Putamen (tissue), 1 donor: ENCODE data around the gene METTL8.

Source experiments
- DNase-seq: peaks from one replicate; pipeline ENCODE4 v3.0.0-alpha.2; 2016; ENCODE audit warnings: low spot score

The METTL8 gene

GRCh38 chr2:171310889-171311288 lies 122.9 kb downstream of the METTL8 start:
- DNase-seq: no peak

- no peak for DNase-seq
Measured at GRCh38 chr2:171309455-171310286, 124.1 kb downstream of the METTL8 start.

- DNase-seq: no peak
Measured at GRCh38 chr2:171308280-171309054, 125.3 kb downstream of the METTL8 start.

- DNase-seq: no peak
Measured at GRCh38 chr2:171307560-171307959, 126.2 kb downstream of the METTL8 start.

GRCh38 chr2:171297956-171298355 lies 135.8 kb downstream of the METTL8 start:
- DNase-seq: no peak

GRCh38 chr2:171294608-171295007 lies 139.2 kb downstream of the METTL8 start:
- DNase-seq: no peak

- no peak for DNase-seq
Measured at GRCh38 chr2:171293661-171294060, 140.1 kb downstream of the METTL8 start.

GRCh38 chr2:171289991-171290390 lies 143.8 kb downstream of the METTL8 start:
- DNase-seq: no peak

- no peak for DNase-seq
Measured at GRCh38 chr2:171289316-171289715, 144.5 kb downstream of the METTL8 start.

- no peak for DNase-seq
Measured at GRCh38 chr2:171287611-171288010, 146.2 kb downstream of the METTL8 start.

- DNase-seq: no peak
Measured at GRCh38 chr2:171287036-171287571, 146.7 kb downstream of the METTL8 start.

- DNase-seq: no peak
Measured at GRCh38 chr2:171281110-171281509, 152.7 kb downstream of the METTL8 start.

- no peak for DNase-seq
Measured at GRCh38 chr2:171279983-171280790, 153.6 kb downstream of the METTL8 start.

GRCh38 chr2:171274757-171275156 lies 159.0 kb downstream of the METTL8 start:
- no peak for DNase-seq

GRCh38 chr2:171271971-171272436 lies 161.8 kb downstream of the METTL8 start:
- DNase-seq: no peak

GRCh38 chr2:171271386-171271785 lies 162.4 kb downstream of the METTL8 start:
- no peak for DNase-seq

- DNase-seq: no peak
Measured at GRCh38 chr2:171267855-171268629, 165.7 kb downstream of the METTL8 start.
